HG03521 (cell line): ENCODE measurements around the gene NEDD4L.
"Not testable (repeated sequence)": the region's sequence is repeated elsewhere in the genome, so short reads cannot be mapped to it uniquely, and the experiment has no call there.

Experiments used
- ATAC-seq: cut with Tn5 transposase; IDR thresholded peaks from one replicate; pipeline ENCODE4 v1.9.1; 2021; ENCODE audit warnings: mild to moderate bottlenecking, moderate library complexity; ENCODE audit not compliant: unreplicated experiment

NEDD4L gene

DNA sequence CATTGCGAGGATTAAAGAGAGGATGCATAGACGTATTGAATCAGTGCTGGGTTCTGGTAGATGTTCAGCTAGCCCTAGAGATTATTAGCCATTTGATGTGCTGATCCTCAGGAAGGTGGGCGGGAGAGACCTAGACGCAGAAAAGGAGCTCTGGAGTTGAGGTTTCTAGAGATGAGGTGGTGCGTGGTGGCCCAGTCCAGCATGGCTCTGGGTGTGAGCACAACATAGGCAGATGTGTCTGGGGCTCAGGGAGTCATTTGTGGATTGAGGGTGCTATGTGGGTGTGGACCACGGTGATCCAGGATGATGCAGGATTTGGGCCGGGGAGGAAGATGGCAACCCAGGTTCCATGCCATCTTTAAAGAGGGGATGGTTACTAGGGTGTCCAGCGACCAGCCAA is 102.1 kb downstream of the NEDD4L start:
- ATAC-seq, result no peak

DNA sequence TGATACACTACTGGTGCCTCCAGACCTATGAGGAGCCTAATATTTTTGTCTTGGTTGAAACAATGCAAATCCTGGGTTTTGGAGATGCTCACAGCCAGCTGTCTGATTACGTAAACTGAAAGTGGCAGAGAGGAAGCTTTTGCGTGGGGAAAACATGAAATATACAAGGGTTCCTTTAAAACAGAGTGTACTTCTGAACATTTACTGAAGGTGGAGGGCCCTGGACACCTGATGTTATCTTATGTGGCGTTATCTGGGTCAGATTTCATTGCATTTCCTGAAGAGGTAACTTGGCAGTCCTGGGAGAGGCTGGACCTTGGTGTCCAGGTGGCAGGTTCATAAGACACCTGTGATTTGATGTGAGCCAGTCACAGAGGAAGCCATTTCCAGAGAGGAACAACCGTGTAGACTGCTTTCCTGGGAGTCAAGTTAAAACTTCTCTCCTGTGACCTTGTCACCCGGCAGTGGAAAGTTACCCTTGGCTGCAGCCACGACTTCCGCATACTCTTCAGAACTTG is 105.0 kb downstream of the NEDD4L start:
- ATAC-seq, result no peak

DNA sequence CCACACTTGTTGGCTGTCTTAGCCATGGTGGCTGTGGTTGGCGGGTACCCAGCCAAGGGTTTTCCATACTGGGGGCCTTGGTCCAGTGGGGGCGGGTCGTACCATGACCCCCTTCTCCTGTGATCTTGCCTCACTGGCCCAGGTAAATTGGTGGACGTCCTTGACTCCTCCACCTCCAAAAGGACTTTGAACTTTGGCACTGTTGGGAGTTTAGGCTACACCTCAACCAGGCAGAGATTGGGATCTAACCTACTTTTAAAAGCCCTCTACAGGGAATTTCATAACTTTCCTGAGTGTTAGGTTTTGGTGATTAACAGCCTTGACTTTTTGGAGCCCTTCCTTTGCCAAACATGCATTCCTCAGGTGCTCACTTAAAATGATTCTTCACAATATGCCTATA is 106.7 kb downstream of the NEDD4L start:
- no peak for ATAC-seq

DNA sequence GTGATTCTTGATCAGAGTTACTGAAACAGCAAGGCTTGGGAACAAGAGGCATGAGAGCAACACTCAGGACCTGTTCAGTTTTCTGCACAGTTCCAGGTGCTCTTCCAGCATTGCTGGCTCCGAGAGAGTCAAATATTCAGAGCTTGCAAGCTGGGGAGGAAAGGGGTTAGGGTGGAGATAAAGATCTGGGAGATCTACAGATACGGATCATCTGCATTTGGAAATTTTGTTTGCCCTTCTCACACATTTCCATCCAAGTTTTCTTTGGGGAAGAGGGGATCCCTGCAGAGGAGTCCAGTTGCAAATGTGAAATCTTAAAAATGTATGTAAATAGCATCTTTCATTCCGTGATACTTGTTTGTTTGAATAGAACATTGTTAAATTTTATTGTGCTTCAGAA is 108.2 kb downstream of the NEDD4L start:
- ATAC-seq, result no peak

DNA sequence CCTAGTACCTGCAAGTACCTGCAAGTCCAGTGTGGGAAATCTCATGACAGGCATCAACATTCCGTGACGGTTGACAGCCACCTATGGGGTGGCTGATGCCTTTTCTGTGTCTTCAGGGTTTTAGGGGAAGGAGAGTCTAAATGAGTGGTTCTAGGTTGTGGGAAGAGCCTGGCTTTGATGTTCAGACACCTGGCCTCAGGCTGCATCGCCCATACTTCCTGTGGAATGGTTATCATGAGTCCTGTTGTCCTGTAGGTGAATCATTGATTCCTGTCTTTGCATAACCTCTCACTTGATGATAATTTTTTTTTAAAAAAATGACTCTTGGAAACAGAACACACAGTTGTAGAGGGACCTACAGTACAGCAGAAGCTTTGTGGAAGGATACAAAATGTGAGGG is 108.9 kb downstream of the NEDD4L start:
- ATAC-seq, result no peak

DNA sequence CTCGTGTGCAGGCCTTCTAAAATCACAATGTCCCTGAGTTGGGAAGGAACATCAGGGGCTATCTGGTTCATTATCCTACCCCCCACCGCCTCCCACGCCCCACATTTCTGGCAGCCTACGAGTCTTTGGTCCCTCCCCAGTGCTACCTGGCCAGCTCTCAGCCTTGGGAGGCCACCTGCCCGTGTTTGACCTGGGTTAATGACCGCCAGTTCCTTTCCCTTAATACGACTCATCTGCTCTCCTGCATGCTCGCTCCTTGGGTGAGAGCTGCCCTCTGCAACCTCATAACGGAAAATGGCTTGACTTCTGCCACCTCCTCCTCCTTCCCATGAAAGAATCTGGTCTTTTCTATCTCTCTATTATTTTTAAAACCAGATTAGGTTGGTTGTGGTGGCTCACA is 112.5 kb downstream of the NEDD4L start:
- no peak for ATAC-seq

DNA sequence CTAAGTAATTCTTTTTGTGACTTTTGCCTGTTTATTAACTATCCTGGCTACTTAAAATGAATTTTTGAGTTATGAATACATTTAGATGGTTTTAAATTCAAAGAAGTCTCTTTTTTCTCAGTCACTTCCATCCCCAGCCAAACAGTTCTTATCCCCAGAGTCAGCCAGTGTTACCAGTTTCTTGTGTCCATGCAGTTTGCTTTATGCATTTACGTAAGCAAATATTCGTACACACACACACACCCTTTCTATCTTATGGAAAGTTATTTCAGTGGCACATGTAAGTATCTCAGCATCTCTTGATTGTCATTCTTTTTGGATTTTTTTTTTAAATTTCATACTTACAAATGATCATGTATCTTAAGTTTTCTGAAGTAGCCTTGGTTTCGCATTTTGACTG is 113.2 kb downstream of the NEDD4L start:
- no peak for ATAC-seq

DNA sequence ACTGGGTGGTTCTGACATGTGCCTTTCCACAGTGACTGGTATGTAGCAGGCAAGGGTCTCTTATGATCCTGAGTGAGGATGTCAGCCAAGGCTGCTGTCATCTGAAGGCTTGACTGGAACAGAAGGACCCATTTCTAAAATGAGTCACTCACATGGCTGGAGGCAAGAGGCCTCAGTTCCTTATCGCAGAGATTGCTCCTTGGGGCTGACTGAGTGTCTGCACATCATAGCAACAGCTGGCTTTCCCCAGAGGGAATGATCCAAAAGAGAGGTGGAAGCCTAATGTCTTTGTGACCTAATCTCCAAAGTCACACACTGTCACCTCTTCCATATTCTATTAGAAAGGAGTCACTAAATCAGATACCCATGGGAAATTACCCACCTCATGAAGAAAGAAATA is 114.0 kb downstream of the NEDD4L start:
- no peak for ATAC-seq

DNA sequence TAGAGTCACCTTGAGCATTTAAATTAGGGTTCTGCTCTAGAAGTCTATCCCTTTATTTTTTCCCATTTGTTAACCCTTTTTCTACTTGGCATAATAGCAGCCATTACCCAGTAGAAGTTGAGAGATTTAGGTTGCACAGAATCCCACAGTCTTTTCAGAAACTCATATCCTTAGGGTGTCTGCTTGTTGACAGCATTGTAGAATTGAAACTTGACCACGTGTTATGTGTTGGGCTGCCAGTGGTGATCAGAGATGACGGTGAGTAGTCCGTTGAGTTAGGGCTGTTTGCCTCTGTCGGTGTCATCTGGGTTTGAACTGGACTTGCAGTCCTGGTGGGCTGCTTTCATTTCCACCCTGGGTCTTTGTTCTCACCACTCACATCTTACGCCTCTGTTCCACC is 114.4 kb downstream of the NEDD4L start:
- ATAC-seq, result no peak

DNA sequence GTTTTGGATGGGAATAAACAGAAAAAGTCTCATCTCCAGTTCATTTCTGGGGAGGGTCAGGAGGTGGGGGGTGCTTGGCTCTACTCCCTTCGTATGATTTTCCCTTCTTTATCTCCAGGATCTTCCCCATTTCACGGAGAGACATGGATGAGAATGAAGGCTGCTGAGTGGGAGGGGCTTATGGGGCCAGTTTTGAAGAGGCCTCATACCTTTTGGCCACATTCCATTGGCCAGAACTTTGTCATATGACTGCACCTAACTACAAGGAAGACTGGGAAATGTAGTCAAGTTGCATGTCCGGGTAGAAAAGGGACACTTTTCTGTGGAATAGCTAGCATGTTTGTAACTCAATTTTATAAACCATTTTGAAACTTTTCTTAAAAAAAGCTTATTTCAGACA is 117.6 kb downstream of the NEDD4L start:
- no peak for ATAC-seq

DNA sequence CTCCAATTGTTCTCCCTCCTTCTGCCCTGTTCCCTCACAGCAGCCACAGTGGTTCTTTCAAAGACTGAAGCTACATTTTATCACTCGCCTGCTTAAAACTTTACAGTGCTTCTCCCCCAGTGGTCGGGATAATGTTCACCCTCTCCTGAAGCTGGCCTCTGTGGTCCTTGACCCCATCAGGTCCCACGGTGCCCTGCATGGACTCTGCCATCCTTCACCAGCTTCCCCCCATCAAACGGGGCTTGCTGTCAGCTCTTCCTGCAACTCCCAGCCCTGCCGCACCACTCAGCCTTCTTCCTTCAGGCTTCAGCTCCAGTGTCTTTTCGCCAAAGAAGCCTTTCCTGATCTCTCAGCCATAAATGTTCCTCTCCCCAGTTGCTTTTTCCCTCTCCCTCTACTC is 118.1 kb downstream of the NEDD4L start:
- no peak for ATAC-seq

DNA sequence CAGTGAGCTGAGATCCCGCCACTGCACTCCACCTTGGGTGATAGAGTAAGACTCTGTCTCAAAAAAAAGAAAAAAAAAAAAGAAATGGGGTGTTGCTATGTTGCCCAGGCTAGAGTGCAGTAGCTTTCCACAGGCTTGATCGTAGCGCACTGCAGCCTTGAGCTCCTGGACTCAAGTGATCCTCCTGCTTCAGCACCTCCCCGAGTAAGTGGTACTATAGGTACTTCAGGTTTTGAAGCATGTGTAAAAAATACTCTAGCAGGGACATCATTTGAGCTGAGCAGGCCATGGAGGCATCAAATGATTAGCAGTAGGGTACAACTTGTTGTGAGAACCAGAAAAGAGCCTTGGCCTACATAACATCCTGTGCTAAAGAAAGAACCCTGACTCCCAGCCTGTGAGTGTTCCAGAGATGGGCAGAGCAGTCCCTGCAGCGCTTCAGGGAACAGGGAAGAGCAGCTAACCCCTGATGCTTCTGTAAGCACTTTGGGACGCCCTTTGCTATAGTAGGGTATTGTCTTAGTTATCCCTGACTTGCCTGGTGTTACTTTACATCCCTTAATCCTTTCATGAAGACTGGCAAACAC is 119.1 kb downstream of the NEDD4L start:
- ATAC-seq, result no peak

DNA sequence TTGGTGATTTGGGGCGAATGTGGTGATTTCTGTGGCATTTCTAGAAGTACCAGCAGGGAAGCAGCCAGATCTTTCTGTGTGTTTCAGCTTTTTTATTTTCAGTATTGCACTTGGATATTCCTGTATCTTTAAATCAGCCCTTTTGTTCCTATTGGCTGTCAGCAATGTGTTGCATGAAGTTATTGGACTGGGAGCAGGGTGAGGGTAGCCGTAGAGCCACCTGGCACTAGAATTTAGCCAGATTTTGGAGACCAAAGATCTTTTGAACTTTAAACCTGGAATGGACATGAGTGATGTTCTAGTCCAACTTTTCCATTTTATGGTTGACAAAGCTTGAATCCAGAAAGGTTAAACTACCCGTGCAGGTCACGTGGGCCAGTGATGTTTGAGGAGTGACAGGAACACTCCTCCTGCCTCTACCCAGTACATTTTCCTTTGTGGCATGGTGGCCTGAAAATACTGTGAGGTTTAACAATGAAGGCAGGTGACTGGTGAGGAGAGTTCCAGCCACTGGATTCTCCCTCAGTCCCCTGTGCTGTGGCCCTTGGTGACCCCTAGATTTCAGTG is 122.3 kb downstream of the NEDD4L start:
- no peak for ATAC-seq

DNA sequence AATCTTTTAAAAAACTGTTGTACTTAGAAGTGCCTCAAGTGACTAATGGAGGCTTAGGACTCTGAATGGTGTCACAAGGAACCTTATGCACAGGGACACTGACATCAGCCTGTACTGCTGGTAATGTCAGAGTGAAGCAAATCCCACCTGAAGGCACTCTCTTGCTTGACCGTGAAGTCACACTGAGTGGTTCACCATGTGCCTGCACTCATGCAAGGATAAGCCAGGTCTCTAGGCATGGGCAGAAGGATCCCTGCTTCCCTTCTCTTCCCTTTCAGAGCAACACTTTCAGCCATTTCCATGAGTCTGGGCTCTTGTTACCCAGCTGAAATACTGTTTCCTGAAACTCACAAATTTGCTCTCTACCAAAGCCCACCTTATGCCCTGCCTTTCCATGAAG is 123.0 kb downstream of the NEDD4L start:
- ATAC-seq, result no peak

DNA sequence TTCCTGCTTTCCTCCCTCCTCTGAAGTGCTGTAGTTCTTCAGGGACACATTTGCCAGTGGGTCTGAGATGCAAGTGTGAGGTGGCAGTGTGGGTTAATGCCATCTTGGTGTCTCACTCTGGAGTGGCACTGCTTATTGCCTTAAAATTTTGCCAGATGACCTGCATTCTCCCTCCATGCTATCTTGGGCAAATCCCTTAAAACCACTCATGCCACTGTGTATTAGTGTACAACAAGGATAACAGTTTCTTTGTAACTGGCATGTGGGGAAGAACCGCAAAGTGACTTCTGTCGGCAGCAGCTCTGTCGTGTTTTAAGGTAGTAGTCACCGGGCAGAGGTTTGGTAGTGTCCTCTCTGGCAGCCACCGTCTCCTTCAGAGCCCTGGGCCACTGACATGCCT is 124.2 kb downstream of the NEDD4L start:
- ATAC-seq, result no peak

DNA sequence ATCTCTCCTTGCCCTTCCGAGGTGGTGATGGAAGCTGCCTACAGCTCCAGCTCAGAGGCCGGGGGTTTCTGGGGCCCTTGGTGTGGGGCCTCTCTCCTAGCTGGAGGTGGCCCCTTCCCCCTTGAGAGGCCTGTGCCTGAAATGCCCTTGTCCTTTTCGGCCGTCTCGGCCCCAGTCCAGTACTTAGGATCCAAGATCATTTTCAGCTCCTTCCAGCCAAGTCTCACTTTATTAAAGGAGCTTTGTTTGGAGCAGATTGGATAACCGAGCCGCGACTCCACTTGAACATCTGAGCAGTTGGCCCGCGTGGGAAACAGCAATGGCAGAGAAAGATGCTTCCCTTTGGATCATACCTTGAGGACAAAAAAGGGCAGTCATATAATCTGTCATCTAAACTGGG is 125.0 kb downstream of the NEDD4L start:
- no peak for ATAC-seq

DNA sequence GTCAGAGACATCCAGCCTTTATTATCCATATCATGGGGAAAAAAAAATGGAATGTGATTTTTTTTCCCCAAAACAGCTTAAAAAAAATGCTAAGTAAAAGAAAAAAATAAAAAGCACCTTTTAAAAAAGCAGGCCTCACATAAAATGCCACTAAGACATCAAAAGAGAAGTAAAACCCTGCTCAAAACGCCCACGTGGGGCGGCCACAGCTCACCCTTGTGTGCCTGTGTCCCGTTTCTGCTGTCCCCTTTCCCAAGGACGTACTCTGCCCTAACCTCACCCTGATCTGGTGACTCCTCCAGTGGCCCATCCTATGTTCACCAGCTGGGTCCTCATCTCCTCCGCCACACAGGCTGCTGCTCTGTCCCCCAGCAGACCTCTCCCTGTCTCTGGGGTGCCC is 125.4 kb downstream of the NEDD4L start:
- ATAC-seq, result no peak

DNA sequence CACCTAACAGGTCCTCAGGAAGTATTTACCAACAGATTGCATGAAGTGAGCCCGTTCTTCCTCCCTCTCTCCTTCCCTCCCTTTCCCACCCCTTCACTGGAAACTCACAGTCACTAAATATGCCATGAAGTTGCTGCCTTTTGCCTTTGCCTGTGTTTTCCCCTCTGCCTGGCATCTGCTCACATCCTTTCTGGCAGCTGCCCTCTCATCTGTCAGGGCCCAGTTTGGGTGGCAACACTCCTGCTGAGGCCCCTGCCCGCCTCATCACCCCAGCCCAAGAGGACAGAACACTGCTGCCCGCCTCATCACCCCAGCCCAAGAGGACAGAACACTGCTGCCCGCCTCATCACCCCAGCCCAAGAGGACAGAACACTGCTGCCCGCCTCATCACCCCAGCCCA is 126.0 kb downstream of the NEDD4L start:
- ATAC-seq, result not testable (repeated sequence)

DNA sequence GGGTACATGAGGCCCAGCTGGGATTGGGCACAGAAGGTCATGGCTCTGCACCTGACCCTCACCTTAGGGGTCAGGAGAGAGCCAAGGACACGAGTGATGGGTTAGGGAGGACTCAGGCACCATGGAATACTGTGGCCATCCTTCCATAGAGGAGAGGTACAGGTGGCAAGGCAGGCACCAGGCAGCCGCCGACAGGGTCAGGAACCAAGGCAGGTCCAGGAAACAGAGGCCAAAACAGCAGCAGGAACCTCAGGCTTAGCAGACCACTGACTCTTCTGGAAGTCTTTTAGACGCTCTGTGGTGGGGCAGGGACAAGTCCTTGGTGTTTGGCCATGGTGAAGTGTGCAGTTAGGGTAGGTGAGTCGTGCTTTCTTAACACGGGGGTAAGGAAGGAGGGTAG is 128.0 kb downstream of the NEDD4L start:
- no peak for ATAC-seq

DNA sequence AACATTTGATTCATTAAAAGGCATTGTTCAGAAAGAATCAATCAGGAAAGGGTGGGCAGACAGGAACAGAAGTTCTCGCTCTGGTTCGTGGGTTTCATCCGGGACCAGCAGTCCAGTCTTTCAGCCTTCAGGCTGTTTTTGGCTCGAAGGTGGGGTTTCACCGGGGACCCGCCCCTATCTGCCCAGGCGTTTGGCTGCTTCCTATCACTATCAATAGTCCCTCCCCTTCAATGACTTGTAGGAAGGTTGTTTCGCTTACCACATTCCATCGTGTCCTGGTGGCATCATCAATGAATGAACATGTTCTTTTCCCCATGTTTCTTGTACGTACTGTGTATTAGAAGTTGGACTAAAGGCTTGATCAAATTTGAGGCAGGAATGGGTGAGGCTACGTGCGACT is 130.3 kb downstream of the NEDD4L start:
- ATAC-seq, result no peak

DNA sequence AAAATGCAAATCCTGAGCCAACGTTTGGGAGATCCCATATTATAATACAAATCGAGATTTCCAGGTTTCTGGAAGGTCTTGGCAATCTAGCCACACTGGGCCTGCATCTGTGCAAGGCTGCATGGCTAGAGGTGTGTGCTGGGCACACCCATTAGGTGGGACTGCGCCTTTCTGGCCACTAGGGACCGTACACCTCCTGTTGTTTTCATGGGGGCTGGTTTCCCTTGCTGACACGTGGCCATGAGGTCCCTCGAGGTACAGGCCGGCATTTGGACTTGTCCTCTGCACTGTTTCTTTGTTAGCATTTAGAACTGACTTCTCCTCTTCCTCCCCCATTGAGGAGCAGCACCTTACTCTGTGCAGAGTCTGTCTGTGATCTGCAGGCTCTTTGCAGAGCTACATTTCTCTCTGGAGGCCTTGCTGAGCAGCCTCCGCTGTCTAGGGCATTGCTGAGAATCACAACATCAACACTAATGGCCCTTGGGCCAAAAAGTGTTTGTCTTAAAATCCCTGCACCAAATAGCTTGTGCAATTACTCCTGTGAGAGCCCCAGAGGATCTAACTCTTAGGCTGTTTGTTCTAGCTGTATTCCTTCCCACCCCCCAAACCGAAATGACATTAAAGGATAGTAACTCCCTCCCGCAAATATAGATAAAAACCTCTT is 131.2 kb downstream of the NEDD4L start:
- no peak for ATAC-seq

DNA sequence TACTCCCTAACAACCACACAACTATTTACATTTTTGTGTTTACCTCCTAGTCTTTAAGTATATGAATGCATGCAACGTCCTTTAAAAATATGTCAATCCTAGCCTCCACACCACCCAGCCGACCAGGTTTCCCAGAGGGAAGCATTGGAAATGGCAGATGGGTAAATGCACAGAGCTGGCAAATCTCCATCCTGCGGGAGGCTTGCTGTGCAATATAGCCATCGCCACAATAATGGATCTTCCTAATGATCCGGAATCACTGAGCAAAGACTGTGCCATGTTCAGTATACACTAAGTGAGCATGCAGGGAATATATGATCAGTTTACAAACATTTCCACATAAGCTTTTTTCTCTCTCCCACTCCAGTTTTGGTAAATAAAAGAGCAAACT is 131.8 kb downstream of the NEDD4L start:
- ATAC-seq, result no peak
